Right lobe of liver (tissue), 6 donors: Measurements from ENCODE around the gene UBXN1. TPM values are rescaled to one million over a fixed set of nuclear protein-coding genes. Genes with fewer than 3 reads are reported as not detected.

Source experiments
- ATAC-seq, 4 donors: fragments of 200-7000 bp; cut with Tn5 transposase; one replicate each; pipeline ENCODE4 v1.9.1; 2020; ENCODE audit warnings: mild to moderate bottlenecking in 4 of 4, moderate library complexity in 4 of 4
- DNase-seq, 3 donors: peaks; one replicate each; pipeline ENCODE4 v3.0.0-alpha.2; 2020
- H3K27ac ChIP-seq, 3 donors: fragments of 200-600 bp; one replicate each; pipeline ENCODE4 v1.8.0; 2022
- H3K27me3 ChIP-seq, 2 donors: fragments of 200-600 bp; one replicate each; pipeline ENCODE4 v1.8.0; 2022
- H3K36me3 ChIP-seq, 4 donors: fragments of 200-600 bp; sonication (generic) in 1 of 4; one replicate each; pipeline versions ENCODE4 v1.5.1 to v1.8.0; 2017 to 2022; ENCODE audit warnings: control low read depth in 1 of 4
- H3K4me1 ChIP-seq, 4 donors: fragments of 200-600 bp; sonication (generic) in 1 of 4; one replicate each; pipeline versions ENCODE4 v1.5.1 to v1.8.0; 2017 to 2022; ENCODE audit warnings: control low read depth in 1 of 4
- H3K4me3 ChIP-seq, 3 donors: fragments of 200-600 bp; one replicate each; pipeline ENCODE4 v1.8.0; 2022
- H3K9me3 ChIP-seq, 4 donors: fragments of 200-600 bp; sonication (generic) in 1 of 4; one replicate each; pipeline versions ENCODE4 v1.5.1 to v1.8.0; 2017 to 2022; ENCODE audit warnings: control low read depth in 1 of 4
- POLR2A ChIP-seq: fragments of 450-650 bp; IDR thresholded peaks from one replicate; pipeline ENCODE4 v1.6.1; 2017; ENCODE audit warnings: antibody characterized with exemption, mild to moderate bottlenecking
- WGBS: methylation state at CpG from one replicate; pipeline ENCODE4 v1.1.6; 2018; ENCODE audit warnings: low coverage, low lambda C conversion rate; ENCODE audit not compliant: insufficient coverage; ENCODE audit errors: missing lambda C conversion rate; 5-methylcytosine and 5-hydroxymethylcytosine counted together
- intact Hi-C, 2 donors: fragments of 100-400 bp; cut with DNase I; formaldehyde crosslinking; loops; one replicate each; pipeline versions ENCODE4 v1.11.2 to v1.14.1; 2022
- total RNA-seq, 6 experiments: library from RNA; depleted of rRNA in 2 of 6; stranded (reverse); fragments of >200 nt in 2 of 6; fragmentation: NEBNext Ultra II Directional in 3 of 6; extraction: Animal tissue kit (Norgen Biotek cat#: 25700) in 3 of 6; gene quantifications; one replicate each; pipeline versions ENCODE4 v1.1.0 to v1.2.4, GENCODE V29; 2016 to 2023
- TF ChIP-seq, protein P1 (sequence below), 4 donors: fragments of 200-600 bp in 3 of 4; fragments of 450-650 bp in 1 of 4; IDR thresholded peaks; one replicate each; pipeline versions ENCODE4 v1.5.1 to v1.8.0; 2016 to 2022; ENCODE audit warnings: antibody characterized with exemption in 4 of 4, mild to moderate bottlenecking in 2 of 4
- donor health status: DM: no; HTN: yes; CAD: no.
- donor health status: DM: no; HTN: no; CAD: no.
- donor health status: DM: no; HTN: no; CAD: no.
- donor health status: DM: no; HTN: yes; CAD: no.
- donor health status: DM: no; HTN: yes; CAD: no.

The UBXN1 gene
- total RNA-seq, 6 experiments from 2014 or later: 24.7 to 41.9 (median 28.0) TPM

DNA sequence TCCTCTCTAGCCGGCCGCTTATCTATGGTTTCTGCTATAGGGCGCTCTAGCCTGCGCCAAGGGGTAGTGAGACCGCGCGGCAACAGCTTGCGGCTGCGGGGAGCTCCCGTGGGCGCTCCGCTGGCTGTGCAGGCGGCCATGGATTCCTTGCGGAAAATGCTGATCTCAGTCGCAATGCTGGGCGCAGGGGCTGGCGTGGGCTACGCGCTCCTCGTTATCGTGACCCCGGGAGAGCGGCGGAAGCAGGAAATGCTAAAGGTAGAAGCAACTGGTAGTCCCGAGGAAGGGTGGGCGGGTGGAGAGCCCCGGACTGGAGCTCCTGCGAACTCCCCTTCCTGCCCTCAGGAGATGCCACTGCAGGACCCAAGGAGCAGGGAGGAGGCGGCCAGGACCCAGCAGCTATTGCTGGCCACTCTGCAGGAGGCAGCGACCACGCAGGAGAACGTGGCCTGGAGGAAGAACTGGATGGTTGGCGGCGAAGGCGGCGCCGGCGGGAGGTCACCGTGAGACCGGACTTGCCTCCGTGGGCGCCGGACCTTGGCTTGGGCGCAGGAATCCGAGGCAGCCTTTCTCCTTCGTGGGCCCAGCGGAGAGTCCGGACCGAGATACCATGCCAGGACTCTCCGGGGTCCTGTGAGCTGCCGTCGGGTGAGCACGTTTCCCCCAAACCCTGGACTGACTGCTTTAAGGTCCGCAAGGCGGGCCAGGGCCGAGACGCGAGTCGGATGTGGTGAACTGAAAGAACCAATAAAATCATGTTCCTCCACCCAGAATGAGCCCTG, 7.1 kb downstream of the UBXN1 start, which contains the start of the genes LBHD1 and UQCC3:
TSS of gene LBHD1 (minus strand) at position 660 of the 782 bp plus-strand sequence. CDS start 2,236 bp downstream, outside the sequence.
TSS of gene UQCC3 (plus strand) at position 66 of the 782 bp plus-strand sequence. CDS start at position 139, 73 bp downstream.
- H3K4me3 ChIP-seq: peak within 1 kb of the TSS; percentile 80 to 97 (median 95)
- H3K27ac ChIP-seq: peak within 1 kb of the TSS; percentile 80 to 90 (median 87)
- intact Hi-C loops: loop anchor here in 1 of 2 donors (10.0 kb wide), 1 partner anchor 57 kb away; the partner anchor contains the start of genes EML3 and ROM1
- peak; percentile 76 to 85 (median 83) for DNase-seq
- TF ChIP-seq, protein P1, sequence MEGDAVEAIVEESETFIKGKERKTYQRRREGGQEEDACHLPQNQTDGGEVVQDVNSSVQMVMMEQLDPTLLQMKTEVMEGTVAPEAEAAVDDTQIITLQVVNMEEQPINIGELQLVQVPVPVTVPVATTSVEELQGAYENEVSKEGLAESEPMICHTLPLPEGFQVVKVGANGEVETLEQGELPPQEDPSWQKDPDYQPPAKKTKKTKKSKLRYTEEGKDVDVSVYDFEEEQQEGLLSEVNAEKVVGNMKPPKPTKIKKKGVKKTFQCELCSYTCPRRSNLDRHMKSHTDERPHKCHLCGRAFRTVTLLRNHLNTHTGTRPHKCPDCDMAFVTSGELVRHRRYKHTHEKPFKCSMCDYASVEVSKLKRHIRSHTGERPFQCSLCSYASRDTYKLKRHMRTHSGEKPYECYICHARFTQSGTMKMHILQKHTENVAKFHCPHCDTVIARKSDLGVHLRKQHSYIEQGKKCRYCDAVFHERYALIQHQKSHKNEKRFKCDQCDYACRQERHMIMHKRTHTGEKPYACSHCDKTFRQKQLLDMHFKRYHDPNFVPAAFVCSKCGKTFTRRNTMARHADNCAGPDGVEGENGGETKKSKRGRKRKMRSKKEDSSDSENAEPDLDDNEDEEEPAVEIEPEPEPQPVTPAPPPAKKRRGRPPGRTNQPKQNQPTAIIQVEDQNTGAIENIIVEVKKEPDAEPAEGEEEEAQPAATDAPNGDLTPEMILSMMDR (IDR thresholded peaks at IDR 0.05): no peak
- peak; percentile 67 for TF ChIP-seq POLR2A
- no peaks in the 10 kb centered on the region for H3K27me3 ChIP-seq
- ATAC-seq: peak; percentile 75 to 87 (median 82)
- peaks cover 0 to 49% (median 15%) of the 10 kb centered on the region in 4 donors for H3K4me1 ChIP-seq
- H3K9me3 ChIP-seq: no peaks in the 10 kb centered on the region
- 0% methylated on average over 26 of the region's 59 CpGs for WGBS
- peaks cover 0 to 21% (median 0%) of the 10 kb centered on the region in 4 donors for H3K36me3 ChIP-seq

DNA sequence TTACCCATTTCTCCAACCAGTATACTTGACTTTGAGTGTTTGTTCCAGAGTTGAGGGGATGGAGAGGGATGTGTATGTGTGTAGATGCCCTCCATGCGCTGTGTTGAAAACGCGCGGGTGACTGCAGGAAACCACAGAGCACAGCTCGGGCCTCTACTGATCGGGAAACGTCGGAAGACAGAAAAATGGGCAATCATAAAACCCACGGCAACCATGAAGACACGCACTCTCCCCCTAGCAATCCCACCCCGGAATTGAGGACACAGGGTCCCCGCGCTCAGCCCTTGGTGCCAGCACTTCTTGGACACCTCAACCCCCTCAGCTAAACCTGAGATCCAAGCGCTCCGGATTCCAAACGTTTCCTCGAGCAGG, 7.7 kb downstream of the UBXN1 start:
- 1% methylated on average over 16 of the region's 17 CpGs for WGBS
- Histone ChIP-seq H3K9me3 (no peaks in the 10 kb centered on the region), H3K27me3 (no peaks in the 10 kb centered on the region), H3K4me3 (peak overlapping the region; percentile 80 to 97 (median 95)), H3K27ac (peak overlapping the region; percentile 80 to 90 (median 87)), H3K4me1 (peaks cover 0 to 51% (median 18%) of the 10 kb centered on the region in 4 donors), H3K36me3 (peaks cover 0 to 19% (median 0%) of the 10 kb centered on the region in 4 donors)
- ATAC-seq (peak; percentile 18 to 39 (median 33)), DNase-seq (no peak)
- no peak for TF ChIP-seq POLR2A
- TF ChIP-seq, protein P1 (IDR thresholded peaks at IDR 0.05): no peak
- intact Hi-C loops: loop anchor here in 1 of 2 donors (10.0 kb wide), 1 partner anchor 56 kb away; the partner anchor contains the start of genes EML3 and ROM1

DNA sequence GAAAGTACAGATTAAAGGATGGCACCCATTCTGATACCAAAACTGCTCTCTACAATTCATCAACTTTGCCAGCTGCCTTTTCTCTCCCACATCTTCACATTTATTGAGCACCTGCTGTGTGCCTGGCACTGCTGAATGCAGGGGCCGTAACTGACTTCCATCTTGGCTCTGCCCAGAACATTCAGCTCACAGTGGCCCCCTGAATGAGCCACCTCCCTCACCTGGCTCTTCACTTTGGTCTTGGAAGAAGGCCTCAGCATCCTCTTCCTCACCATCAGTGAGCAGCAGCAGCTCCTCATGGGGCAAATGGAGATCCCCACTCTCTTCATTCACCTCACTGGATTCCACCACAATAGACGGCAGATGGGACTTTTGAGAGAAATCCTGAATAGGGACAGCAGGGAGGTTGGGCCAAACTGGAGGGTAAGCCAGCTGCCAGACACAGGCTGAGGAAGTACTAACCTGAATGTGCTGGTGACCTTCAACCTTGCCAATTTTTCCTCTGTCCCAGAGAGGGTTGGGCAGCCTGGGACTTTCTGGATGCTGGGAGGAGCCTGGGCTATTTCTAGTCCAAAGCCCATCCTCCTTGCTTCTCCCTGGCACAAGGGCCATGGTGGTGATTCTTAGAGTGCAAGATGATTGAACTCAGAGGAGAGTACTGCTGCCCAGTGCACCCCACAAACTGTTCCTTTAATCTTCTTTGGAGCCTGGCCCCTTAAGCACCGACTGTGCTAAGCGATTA, 9.3 kb downstream of the UBXN1 start:
- intact Hi-C loops: loop anchor here in 1 of 2 donors (10.0 kb wide), 1 partner anchor 55 kb away; the partner anchor contains the start of genes EML3 and ROM1
- TF ChIP-seq, protein P1 (IDR thresholded peaks at IDR 0.05): no peak
- peaks cover 0 to 57% (median 20%) of the 10 kb centered on the region in 4 donors for H3K4me1 ChIP-seq

DNA sequence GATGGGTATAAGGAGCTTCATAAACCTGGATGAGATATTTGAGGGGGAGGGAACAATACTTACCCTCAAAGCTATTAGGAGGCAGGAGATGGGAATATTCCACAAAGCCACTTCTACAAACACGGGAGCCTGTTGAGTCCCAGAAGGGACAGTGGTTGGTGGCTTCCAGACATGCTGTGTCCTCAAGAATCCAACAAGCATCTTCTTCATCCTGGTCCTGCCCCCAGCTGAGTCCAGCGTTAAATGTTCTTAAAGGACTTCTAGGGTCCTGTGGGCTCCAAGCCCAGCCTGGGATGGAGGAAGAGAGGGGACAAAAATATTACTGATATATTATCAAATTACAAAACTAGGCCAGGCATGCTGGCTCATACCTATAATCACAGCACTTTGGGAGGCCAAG, 11.4 kb downstream of the UBXN1 start:
- Histone ChIP-seq H3K4me1 (peaks cover 0 to 52% (median 15%) of the 10 kb centered on the region in 4 donors), H3K4me3 (no peak overlapping the region), H3K36me3 (peaks cover 0 to 8% (median 0%) of the 10 kb centered on the region in 4 donors), H3K9me3 (no peaks in the 10 kb centered on the region), H3K27me3 (no peaks in the 10 kb centered on the region), H3K27ac (no peak overlapping the region)
- TF ChIP-seq POLR2A: no peak
- TF ChIP-seq, protein P1 (IDR thresholded peaks at IDR 0.05): no peak
- 73% methylated on average over 2 of the region's 2 CpGs for WGBS
- no peak for DNase-seq
- ATAC-seq: no peak
- intact Hi-C loops: no loop called here

More for the DNA sequence above, 9.3 kb downstream of the UBXN1 start:
- Histone ChIP-seq H3K27ac (peak overlapping the region in 2 of 3 donors; percentile 27 to 55), H3K27me3 (no peaks in the 10 kb centered on the region), H3K4me3 (no peak overlapping the region), H3K9me3 (no peaks in the 10 kb centered on the region), H3K36me3 (peaks cover 0 to 12% (median 0%) of the 10 kb centered on the region in 4 donors)
- ATAC-seq (peak; percentile 35 to 56 (median 44)), DNase-seq (peak; percentile 55 to 82 (median 80))
- 58% methylated on average over 4 of the region's 4 CpGs for WGBS
